Measurements from ENCODE around the gene SCNN1G. TPM values are rescaled to one million over a fixed set of nuclear protein-coding genes. Genes with fewer than 3 reads are reported as not detected.

The SCNN1G gene
- total and polyA plus RNA-seq, 2 of the 4 experiments (the other 2 are of a cell fraction), result not detected

DNA sequence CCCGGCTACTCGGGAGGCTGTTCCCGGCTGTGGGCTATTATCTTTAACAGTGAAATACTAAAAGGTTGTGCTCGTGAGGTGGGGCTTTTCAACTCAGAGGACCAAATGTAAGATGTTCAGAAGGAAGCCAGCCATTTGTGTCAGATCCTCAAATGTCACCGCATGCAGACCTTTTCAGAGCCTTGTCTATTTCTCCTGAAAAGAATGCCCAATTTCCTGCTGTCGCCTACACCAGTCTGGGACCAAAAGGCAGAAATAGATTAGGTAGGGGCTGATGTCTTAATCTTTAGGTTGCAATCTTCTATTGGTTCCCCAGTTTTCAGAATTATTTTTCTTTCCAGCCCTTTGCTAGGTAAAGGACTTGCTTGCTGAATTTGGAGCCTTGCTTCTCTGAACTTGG lies 24.4 kb upstream of the SCNN1G start:
- Histone ChIP-seq H2BK5ac (ENCODE audit: low read depth, low read length, poor library complexity, severe bottlenecking) (no peak overlapping the region), H4K91ac (ENCODE audit: insufficient read depth, low read depth, low read length) (no peak overlapping the region), H4K8ac (ENCODE audit: low read depth in 2 of 2, low read length in 2 of 2) (no peak overlapping the region), H2AFZ (replicated peaks; ENCODE audit: low read length, poor library complexity) (no peak overlapping the region), H2BK15ac (ENCODE audit: low read depth, low read length) (no peak overlapping the region), H3K14ac (replicated peaks; ENCODE audit: low read depth, low read length) (no peak overlapping the region), H3K4me3 (ENCODE audit: insufficient read depth, low read depth, low read length) (no peak overlapping the region), H3K27me3 (ENCODE audit: control insufficient read depth, insufficient read depth, low read length) (peaks cover 4% of the 10 kb centered on the region), H3K56ac (ENCODE audit: extremely low read depth, insufficient read depth, low read length) (no peak overlapping the region), H2BK20ac (ENCODE audit: low read depth, low read length) (no peak overlapping the region), H3K4ac (ENCODE audit: low read depth, low read length) (no peak overlapping the region), H3K9me3 (ENCODE audit: control insufficient read depth, insufficient read depth, low read length) (no peaks in the 10 kb centered on the region), H3K4me2 (ENCODE audit: low read depth, low read length) (no peak overlapping the region), H3K23ac (ENCODE audit: low read depth, low read length) (no peak overlapping the region), H3K79me1 (ENCODE audit: low read depth in 1 of 2, low read length in 2 of 2) (no peaks in the 10 kb centered on the region), H3K4me1 (ENCODE audit: control insufficient read depth, insufficient read depth, low read length) (no peaks in the 10 kb centered on the region), H3K18ac (ENCODE audit: low read depth, low read length) (no peak overlapping the region), H2BK120ac (ENCODE audit: low read depth, low read length) (no peak overlapping the region), H3K36me3 (ENCODE audit: control insufficient read depth, insufficient read depth, low read length) (no peaks in the 10 kb centered on the region), H2AK9ac (replicated peaks; ENCODE audit: low read depth, low read length, poor library complexity) (no peak overlapping the region), H2AK5ac (ENCODE audit: low read depth, low read length) (no peak overlapping the region), H3K9me1 (ENCODE audit: insufficient read depth, low read length) (no peaks in the 10 kb centered on the region), H4K20me1 (ENCODE audit: insufficient read depth, low read length) (no peaks in the 10 kb centered on the region), H3K9ac (ENCODE audit: low read depth, low read length) (no peak overlapping the region), H3K27ac (ENCODE audit: insufficient read depth, low read length) (no peak overlapping the region), H4K5ac (ENCODE audit: low read depth, low read length) (no peak overlapping the region)
- in situ Hi-C loops (cut with MboI; ENCODE audit: low sequenced_read_pairs) (no loop called here), intact Hi-C loops (cut with micrococcal nuclease) (no loop called here), dilution Hi-C loops (cut with HindIII; ENCODE audit: low sequenced_read_pairs, unreplicated experiment) (no loop called here)
- DNase-seq, result no peak
- no TSS peak for BruUV-seq (replicated peaks)
- WGBS, 2 experiments (ENCODE audit: extremely low coverage in 2 of 2, insufficient read length in 1 of 2), result no CpG with 5 or more reads among the region's 6 CpGs
- POLR2A ChIA-PET (ENCODE audit: unreplicated experiment), result no interaction called here
- CTCF ChIA-PET, result no interaction called here
- ATAC-seq (ENCODE audit: low read depth), result no peak
- TF ChIP-seq BHLHE40 (IDR thresholded peaks at IDR 0.05; ENCODE audit: low read depth, low read length), result no peak

Measured in IMR-90 (cell line).